SK-N-SH (cell line): ENCODE results near the gene CD200. TPM values are rescaled to one million over a fixed set of nuclear protein-coding genes. Genes with fewer than 3 reads are reported as not detected.

Source experiments
- CTCF ChIA-PET: fragments of 300-600, 350-600 bp; formaldehyde crosslinking; extraction: SDS; loops from one replicate; lab custom pipeline; 2021; lab: Yijun Ruan, JAX
- POLR2A ChIA-PET: fragments of 350-600 bp; sonication (Branson Sonifier 250); formaldehyde crosslinking; extraction: SDS; loops from one replicate; lab custom pipeline; 2020; ENCODE audit warnings: antibody characterized with exemption, inconsistent platforms; lab: Yijun Ruan, JAX
- DNase-seq: peaks from one replicate; pipeline ENCODE4 v3.0.0; 2012
- H2AFZ ChIP-seq: fragments of 200-600 bp; sonication (generic); 2 replicates; pipeline ENCODE4 v1.8.1; 2016; ENCODE audit warnings: antibody characterized with exemption, mild to moderate bottlenecking, low read depth
- H3F3A ChIP-seq: fragments of 200-600 bp; sonication (generic); replicated peaks from 2 replicates; pipeline ENCODE3; 2016; ENCODE audit warnings: antibody characterized with exemption, mild to moderate bottlenecking; ENCODE audit not compliant: insufficient read depth
- H3K27ac ChIP-seq, 2 experiments: fragments of 200-500 bp in 1 of 2; fragments of 200-600 bp in 1 of 2; sonication (Bioruptor generic) in 1 of 2; sonication (generic), shearing (Covaris generic) in 1 of 2; 2 replicates each; pipeline versions ENCODE4 v1.5.1 to v1.6.1; 2014 to 2016; ENCODE audit warnings: low read depth in 2 of 2, inconsistent platforms in 1 of 2, low read length in 1 of 2, mild to moderate bottlenecking in 1 of 2, mixed read lengths in 1 of 2
- H3K27me3 ChIP-seq: fragments of 200-600 bp; sonication (generic), shearing (Covaris generic); 2 replicates; pipeline ENCODE4 v1.6.1; 2016; ENCODE audit warnings: mixed run types; ENCODE audit not compliant: insufficient read depth
- H3K36me3 ChIP-seq, 2 experiments: fragments of 200-500 bp in 1 of 2; fragments of 200-600 bp in 1 of 2; sonication (Bioruptor generic) in 1 of 2; sonication (generic) in 1 of 2; replicated peaks in 1 of 2; 2 replicates each; pipeline versions ENCODE3 to v1.5.1; 2014 to 2016; ENCODE audit warnings: low read length in 1 of 2, mild to moderate bottlenecking in 1 of 2; ENCODE audit not compliant: insufficient read depth in 2 of 2, control insufficient read depth in 1 of 2
- H3K4me1 ChIP-seq, 2 experiments: fragments of 200-500 bp in 1 of 2; fragments of 200-600 bp in 1 of 2; sonication (Bioruptor generic) in 1 of 2; sonication (generic), shearing (Covaris generic) in 1 of 2; 2 replicates each; pipeline versions ENCODE4 v1.5.1 to v1.6.1; 2014 to 2016; ENCODE audit warnings: low read depth in 1 of 2, low read length in 1 of 2, mixed run types in 1 of 2; ENCODE audit not compliant: insufficient read depth in 2 of 2, control insufficient read depth in 1 of 2
- H3K4me2 ChIP-seq: fragments of 200-600 bp; sonication (generic), shearing (Covaris generic); 2 replicates; pipeline ENCODE4 v1.6.1; 2017; ENCODE audit warnings: mixed run types
- H3K4me3 ChIP-seq, 2 experiments: fragments of 200-500 bp in 1 of 2; fragments of 200-600 bp in 1 of 2; sonication (Bioruptor generic) in 1 of 2; sonication (generic), shearing (Covaris generic) in 1 of 2; 2 replicates each; pipeline versions ENCODE4 v1.5.1 to v1.8.1; 2014 to 2016; ENCODE audit warnings: low read depth in 2 of 2, inconsistent platforms in 1 of 2, low read length in 1 of 2, mild to moderate bottlenecking in 1 of 2, mixed read lengths in 1 of 2, moderate library complexity in 1 of 2
- H3K79me2 ChIP-seq: fragments of 200-600 bp; sonication (generic); 2 replicates; pipeline ENCODE4 v1.8.1; 2017; ENCODE audit warnings: mild to moderate bottlenecking; ENCODE audit not compliant: insufficient read depth
- H3K9ac ChIP-seq: fragments of 200-600 bp; sonication (generic); 2 replicates; pipeline ENCODE4 v1.6.1; 2017; ENCODE audit warnings: mixed run types
- H3K9me2 ChIP-seq: fragments of 200-600 bp; sonication (generic); 2 replicates; pipeline ENCODE4 v1.6.1; 2017; ENCODE audit warnings: mixed run types
- H3K9me3 ChIP-seq: fragments of 200-600 bp; sonication (generic); 2 replicates; pipeline ENCODE4 v1.6.1; 2017; ENCODE audit warnings: mixed run types, mild to moderate bottlenecking, moderate library complexity
- H4K20me1 ChIP-seq: fragments of 200-600 bp; sonication (generic); 2 replicates; pipeline ENCODE4 v1.6.1; 2017; ENCODE audit warnings: mild to moderate bottlenecking, mixed run types; ENCODE audit not compliant: insufficient read depth
- CHD2 ChIP-seq: fragments of 150-350 bp; IDR thresholded peaks from 2 replicates; pipeline ENCODE4 v1.6.1; 2018; ENCODE audit warnings: low read length; ENCODE audit not compliant: partially characterized antibody
- ELF1 ChIP-seq: IDR thresholded peaks from 2 replicates; pipeline ENCODE4 v1.4.0; 2012
- EP300 ChIP-seq, 2 experiments: IDR thresholded peaks; 2 replicates each; pipeline versions ENCODE4 v1.4.0 to v1.6.1; 2012; ENCODE audit warnings: borderline replicate concordance in 1 of 2, low read depth in 1 of 2, low read length in 1 of 2
- EZH2phosphoT487 ChIP-seq: fragments of 200-600 bp; sonication (generic); IDR thresholded peaks from 2 replicates; pipeline ENCODE4 v1.6.1; 2017; ENCODE audit warnings: low read depth, mixed run types, mild to moderate bottlenecking, antibody characterized with exemption, moderate library complexity, borderline replicate concordance
- FOSL2 ChIP-seq: IDR thresholded peaks from 2 replicates; pipeline ENCODE4 v1.4.0; 2012; ENCODE audit warnings: low read depth, mild to moderate bottlenecking, moderate library complexity, borderline replicate concordance
- GABPA ChIP-seq: IDR thresholded peaks from 2 replicates; pipeline ENCODE4 v1.4.0; 2012; ENCODE audit warnings: low read depth, mild to moderate bottlenecking
- GATA2 ChIP-seq: sonication (generic); formaldehyde crosslinking; IDR thresholded peaks from 2 replicates; pipeline ENCODE4 v1.5.0; 2020; ENCODE audit warnings: mild to moderate bottlenecking, missing genetic modification reagents
- MXI1 ChIP-seq: IDR thresholded peaks from 2 replicates; pipeline ENCODE4 v1.6.1; 2012; ENCODE audit warnings: mild to moderate bottlenecking, low read depth, low read length, improper control_type of control experiment
- POLR2AphosphoS5 ChIP-seq: IDR thresholded peaks from 2 replicates; pipeline ENCODE4 v1.6.1; 2012; ENCODE audit warnings: low read depth, low read length
- RAD21 ChIP-seq: IDR thresholded peaks from 2 replicates; pipeline ENCODE4 v1.6.1; 2012; ENCODE audit warnings: mild to moderate bottlenecking, low read length
- RCOR1 ChIP-seq: fragments of 150-350 bp; IDR thresholded peaks from 2 replicates; pipeline ENCODE4 v1.6.1; 2017; ENCODE audit warnings: antibody characterized with exemption, low read length
- RXRA ChIP-seq: IDR thresholded peaks from 2 replicates; pipeline ENCODE4 v1.4.0; 2012; ENCODE audit warnings: low read depth, mild to moderate bottlenecking, borderline replicate concordance
- SMC3 ChIP-seq: IDR thresholded peaks from 2 replicates; pipeline ENCODE4 v1.6.1; 2012; ENCODE audit warnings: low read depth, low read length, improper control_type of control experiment
- TAF1 ChIP-seq: IDR thresholded peaks from 2 replicates; pipeline ENCODE4 v1.6.1; 2012; ENCODE audit warnings: low read depth, mild to moderate bottlenecking, low read length, moderate library complexity, borderline replicate concordance
- TEAD4 ChIP-seq: IDR thresholded peaks from 2 replicates; pipeline ENCODE4 v1.4.0; 2012; ENCODE audit warnings: mild to moderate bottlenecking, borderline replicate concordance; ENCODE audit not compliant: insufficient read depth
- YY1 ChIP-seq: IDR thresholded peaks from 2 replicates; pipeline ENCODE4 v1.4.0; 2012; ENCODE audit warnings: low read depth, mild to moderate bottlenecking
- WGBS: methylation state at CpG from one replicate; pipeline ENCODE4 v1.1.6; 2017; ENCODE audit warnings: low lambda C conversion rate; 5-methylcytosine and 5-hydroxymethylcytosine counted together
- polyA plus RNA-seq, 3 experiments: library from polyadenylated mRNA; depleted of rRNA; stranded (reverse); fragments of >200 nt; gene quantifications; 2 replicates each; pipeline ENCODE4 v1.2.3, GENCODE V29; 2012
- TF ChIP-seq, protein P1 (sequence below): IDR thresholded peaks from 2 replicates; pipeline ENCODE4 v1.6.1; 2012; ENCODE audit warnings: mild to moderate bottlenecking, low read depth, low read length, moderate library complexity
- TF ChIP-seq, protein P2 (sequence below): IDR thresholded peaks from 2 replicates; pipeline ENCODE4 v1.4.0; 2012; ENCODE audit warnings: low read depth
- TF ChIP-seq, protein P3 (sequence below): IDR thresholded peaks from 2 replicates; pipeline ENCODE4; 2012

The CD200 gene
- polyA plus RNA-seq, 1 of the 3 experiments (the other 2 are of a cell fraction), result 1.1 TPM

DNA sequence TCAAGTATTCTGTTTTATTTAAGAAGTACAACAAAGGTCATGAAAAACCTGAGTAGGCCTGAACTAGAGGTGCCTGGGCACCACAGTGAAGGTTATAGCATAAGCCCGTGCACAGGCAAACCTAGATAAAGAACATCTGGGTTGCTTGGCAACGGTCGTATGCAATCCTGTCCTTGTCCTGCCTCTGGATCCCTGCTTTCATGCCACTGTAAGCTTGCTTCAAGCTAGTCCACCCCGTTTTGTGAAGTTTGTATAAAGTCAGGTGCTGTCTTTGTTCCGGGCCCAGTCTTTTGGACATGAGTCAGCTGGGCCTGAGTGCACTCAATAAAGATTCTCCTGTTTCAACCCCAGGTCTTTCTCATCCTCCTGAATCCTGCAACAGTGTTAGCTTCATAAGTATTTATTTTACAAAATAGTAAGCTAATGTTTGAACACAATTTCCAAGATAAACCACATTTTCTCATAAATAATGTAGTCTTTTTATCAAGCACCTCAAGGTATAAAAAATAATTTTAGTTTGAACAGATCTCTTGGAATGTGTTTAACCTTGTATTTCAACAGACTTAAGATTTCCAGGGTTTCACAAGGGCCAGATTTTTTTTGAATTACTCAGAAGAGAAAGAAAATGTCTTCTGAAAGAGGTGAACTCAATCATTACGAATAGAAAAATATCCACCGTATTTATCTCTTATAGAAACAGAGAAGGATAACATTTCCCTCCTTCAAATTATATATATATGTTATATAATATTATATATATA lies 24.6 kb upstream of the CD200 start:
- Histone ChIP-seq H3K27ac (peak overlapping the region in 1 of 2 experiments; percentile 88; a peak in 2 of 4 replicates), H3K9ac (no peak overlapping the region), H3F3A (no peaks in the 10 kb centered on the region), H3K4me1 (peaks cover 0 to 22% of the 10 kb centered on the region in 2 experiments; a peak in 2 of 4 replicates), H3K9me2 (no peaks in the 10 kb centered on the region), H3K9me3 (no peaks in the 10 kb centered on the region), H2AFZ (0 out of 2 replicates have a peak overlapping the region, but pooled peaks have one; percentile 63), H3K79me2 (no peaks in the 10 kb centered on the region), H3K27me3 (no peaks in the 10 kb centered on the region), H3K36me3 (no peaks in the 10 kb centered on the region), H3K4me3 (no peak overlapping the region), H3K4me2 (no peak overlapping the region), H4K20me1 (no peaks in the 10 kb centered on the region)
- CTCF ChIA-PET, result interaction anchor here (1.0 to 2.5 kb wide), 3 partner anchors 14 to 212 kb away, joined by 3 to 9 read pairs (median 3); no protein-coding TSS in a partner anchor
- TF ChIP-seq EZH2phosphoT487 (no peak), POLR2AphosphoS5 (no peak), RCOR1 (peak; percentile 28; the same call in 1 of the 2 replicates), FOSL2 (no peak), EP300 (IDR thresholded peaks at IDR 0.05; ENCODE audit: borderline replicate concordance in 1 of 2, low read depth in 1 of 2, low read length in 1 of 2) (peak in 1 of 2 experiments; percentile 30; a peak in 1 of 4 replicates), GABPA (no peak), RXRA (no peak), GATA2 (CRISPR knock-in tag) (peak; percentile 63), RAD21 (0 out of 2 replicates have a peak, but pooled peaks have one; percentile 11), MXI1 (peak; percentile 68)
- TF ChIP-seq, protein P1, sequence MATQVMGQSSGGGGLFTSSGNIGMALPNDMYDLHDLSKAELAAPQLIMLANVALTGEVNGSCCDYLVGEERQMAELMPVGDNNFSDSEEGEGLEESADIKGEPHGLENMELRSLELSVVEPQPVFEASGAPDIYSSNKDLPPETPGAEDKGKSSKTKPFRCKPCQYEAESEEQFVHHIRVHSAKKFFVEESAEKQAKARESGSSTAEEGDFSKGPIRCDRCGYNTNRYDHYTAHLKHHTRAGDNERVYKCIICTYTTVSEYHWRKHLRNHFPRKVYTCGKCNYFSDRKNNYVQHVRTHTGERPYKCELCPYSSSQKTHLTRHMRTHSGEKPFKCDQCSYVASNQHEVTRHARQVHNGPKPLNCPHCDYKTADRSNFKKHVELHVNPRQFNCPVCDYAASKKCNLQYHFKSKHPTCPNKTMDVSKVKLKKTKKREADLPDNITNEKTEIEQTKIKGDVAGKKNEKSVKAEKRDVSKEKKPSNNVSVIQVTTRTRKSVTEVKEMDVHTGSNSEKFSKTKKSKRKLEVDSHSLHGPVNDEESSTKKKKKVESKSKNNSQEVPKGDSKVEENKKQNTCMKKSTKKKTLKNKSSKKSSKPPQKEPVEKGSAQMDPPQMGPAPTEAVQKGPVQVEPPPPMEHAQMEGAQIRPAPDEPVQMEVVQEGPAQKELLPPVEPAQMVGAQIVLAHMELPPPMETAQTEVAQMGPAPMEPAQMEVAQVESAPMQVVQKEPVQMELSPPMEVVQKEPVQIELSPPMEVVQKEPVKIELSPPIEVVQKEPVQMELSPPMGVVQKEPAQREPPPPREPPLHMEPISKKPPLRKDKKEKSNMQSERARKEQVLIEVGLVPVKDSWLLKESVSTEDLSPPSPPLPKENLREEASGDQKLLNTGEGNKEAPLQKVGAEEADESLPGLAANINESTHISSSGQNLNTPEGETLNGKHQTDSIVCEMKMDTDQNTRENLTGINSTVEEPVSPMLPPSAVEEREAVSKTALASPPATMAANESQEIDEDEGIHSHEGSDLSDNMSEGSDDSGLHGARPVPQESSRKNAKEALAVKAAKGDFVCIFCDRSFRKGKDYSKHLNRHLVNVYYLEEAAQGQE, result no peak
- peak; percentile 62 for DNase-seq
- 45% methylated on average over 7 of the region's 7 CpGs for WGBS
- POLR2A ChIA-PET, result interaction anchor here (0.9 to 1.8 kb wide), 2 partner anchors 13 to 25 kb away, joined by 3 to 20 read pairs; partner anchors contain the start of gene CD200

DNA sequence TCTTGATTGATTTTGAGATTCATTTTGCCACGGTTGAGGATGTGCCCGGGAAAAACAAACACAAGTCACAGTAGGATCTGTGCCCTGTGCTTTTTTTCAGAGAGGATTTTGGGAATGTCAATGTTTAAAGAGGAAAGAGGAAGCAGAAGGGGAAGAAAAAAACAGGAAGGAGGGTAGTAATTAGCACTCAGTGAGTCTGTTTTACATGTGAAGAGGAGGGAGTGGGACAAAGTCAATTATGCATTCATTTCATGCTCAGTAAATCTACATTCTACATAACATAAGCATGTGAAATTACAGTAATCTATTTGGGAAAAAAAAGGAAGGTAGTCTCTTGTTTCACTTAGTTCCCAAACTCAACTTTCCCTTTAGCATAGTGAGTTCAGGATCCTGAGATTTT lies 18.3 kb upstream of the CD200 start:
- WGBS, result 60% methylated on average over 2 of the region's 2 CpGs
- H3K9me3 ChIP-seq, result 0 out of 2 replicates have a peak, but pooled peaks cover 3% of the 10 kb centered on the region
- no peak overlapping the region for H3K4me3 ChIP-seq
- peaks cover 0 to 4% of the 10 kb centered on the region in 2 experiments for H3K36me3 ChIP-seq
- H3K4me2 ChIP-seq, result no peak overlapping the region
- POLR2A ChIA-PET, result no interaction called here
- CTCF ChIA-PET, result interaction anchor here (2.4 kb wide), 2 partner anchors 21 to 205 kb away, joined by 8 to 9 read pairs; partner anchors contain the start of gene SLC9C1
- no peak overlapping the region for H3K27ac ChIP-seq
- DNase-seq, result no peak
- H3K9ac ChIP-seq, result no peak overlapping the region
- no peaks in the 10 kb centered on the region for H4K20me1 ChIP-seq
- H3K79me2 ChIP-seq, result no peaks in the 10 kb centered on the region
- no peaks in the 10 kb centered on the region for H3F3A ChIP-seq
- H2AFZ ChIP-seq, result no peak overlapping the region
- no peaks in the 10 kb centered on the region for H3K9me2 ChIP-seq
- no peaks in the 10 kb centered on the region for H3K27me3 ChIP-seq
- H3K4me1 ChIP-seq, result no peaks in the 10 kb centered on the region; a peak in 1 of 4 replicates
- TF ChIP-seq ELF1, result no peak
- TF ChIP-seq FOSL2, result no peak
- TF ChIP-seq TAF1, result no peak
- no peak for TF ChIP-seq RAD21
- TF ChIP-seq CHD2, result no peak
- no peak for TF ChIP-seq TEAD4
- TF ChIP-seq, protein P2, sequence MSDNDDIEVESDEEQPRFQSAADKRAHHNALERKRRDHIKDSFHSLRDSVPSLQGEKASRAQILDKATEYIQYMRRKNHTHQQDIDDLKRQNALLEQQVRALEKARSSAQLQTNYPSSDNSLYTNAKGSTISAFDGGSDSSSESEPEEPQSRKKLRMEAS, result no peak
- TF ChIP-seq YY1, result no peak
- TF ChIP-seq, protein P3, sequence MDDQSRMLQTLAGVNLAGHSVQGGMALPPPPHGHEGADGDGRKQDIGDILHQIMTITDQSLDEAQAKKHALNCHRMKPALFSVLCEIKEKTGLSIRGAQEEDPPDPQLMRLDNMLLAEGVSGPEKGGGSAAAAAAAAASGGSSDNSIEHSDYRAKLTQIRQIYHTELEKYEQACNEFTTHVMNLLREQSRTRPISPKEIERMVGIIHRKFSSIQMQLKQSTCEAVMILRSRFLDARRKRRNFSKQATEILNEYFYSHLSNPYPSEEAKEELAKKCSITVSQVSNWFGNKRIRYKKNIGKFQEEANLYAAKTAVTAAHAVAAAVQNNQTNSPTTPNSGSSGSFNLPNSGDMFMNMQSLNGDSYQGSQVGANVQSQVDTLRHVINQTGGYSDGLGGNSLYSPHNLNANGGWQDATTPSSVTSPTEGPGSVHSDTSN, result no peak
- no peak for TF ChIP-seq SMC3
